HEK293 (cell line): ENCODE data around the gene ALAD.

Source experiments
- GLI4 ChIP-seq: fragments of 450-650 bp; formaldehyde crosslinking; IDR thresholded peaks from 2 replicates; pipeline ENCODE4 v1.5.1; 2016; ENCODE audit warnings: missing biosample characterization, missing genetic modification characterization
- HOXA7 ChIP-seq: sonication (generic); formaldehyde crosslinking; IDR thresholded peaks from 2 replicates; pipeline ENCODE4 v1.8.1; 2022; ENCODE audit warnings: missing genetic modification reagents, borderline replicate concordance
- HOXC10 ChIP-seq: sonication (generic); formaldehyde crosslinking; IDR thresholded peaks from 2 replicates; pipeline ENCODE4 v1.8.1; 2023; ENCODE audit warnings: mild to moderate bottlenecking, missing genetic modification reagents
- PRDM1 ChIP-seq: fragments of 450-650 bp; formaldehyde crosslinking; IDR thresholded peaks from 2 replicates; pipeline ENCODE4; 2016; ENCODE audit warnings: missing biosample characterization, missing genetic modification characterization
- SCRT2 ChIP-seq: fragments of 450-650 bp; formaldehyde crosslinking; IDR thresholded peaks from 2 replicates; pipeline ENCODE4 v1.5.1; 2016; ENCODE audit warnings: missing biosample characterization, missing genetic modification characterization
- TRIM28 ChIP-seq: IDR thresholded peaks from 2 replicates; pipeline ENCODE4 v1.6.1; 2011; ENCODE audit warnings: low read length, control low read depth, borderline replicate concordance
- ZBTB48 ChIP-seq: fragments of 450-650 bp; formaldehyde crosslinking; IDR thresholded peaks from 2 replicates; pipeline ENCODE4 v1.5.1; 2016; ENCODE audit warnings: missing biosample characterization, missing genetic modification characterization
- ZBTB7A ChIP-seq: fragments of 450-650 bp; formaldehyde crosslinking; IDR thresholded peaks from 2 replicates; pipeline ENCODE4 v1.5.1; 2016; ENCODE audit warnings: low read depth, missing biosample characterization, missing genetic modification characterization
- ZFP41 ChIP-seq: fragments of 450-650 bp; formaldehyde crosslinking; IDR thresholded peaks from 2 replicates; pipeline ENCODE4 v1.5.1; 2016; ENCODE audit warnings: missing biosample characterization, missing genetic modification characterization, borderline replicate concordance
- ZNF10 ChIP-seq: fragments of 450-650 bp; formaldehyde crosslinking; IDR thresholded peaks from 2 replicates; pipeline ENCODE4 v1.5.1; 2017; ENCODE audit warnings: missing biosample characterization, missing genetic modification characterization
- ZNF121 ChIP-seq: fragments of 450-650 bp; formaldehyde crosslinking; IDR thresholded peaks from 2 replicates; pipeline ENCODE4 v1.5.1; 2016; ENCODE audit warnings: missing biosample characterization, missing genetic modification characterization
- ZNF16 ChIP-seq: fragments of 450-650 bp; formaldehyde crosslinking; IDR thresholded peaks from 2 replicates; pipeline ENCODE4 v1.5.1; 2016; ENCODE audit warnings: low read depth, missing biosample characterization, missing genetic modification characterization
- ZNF223 ChIP-seq: fragments of 450-650 bp; formaldehyde crosslinking; IDR thresholded peaks from 2 replicates; pipeline ENCODE4 v1.5.1; 2016; ENCODE audit warnings: missing biosample characterization, missing genetic modification characterization
- ZNF311 ChIP-seq: fragments of 450-650 bp; formaldehyde crosslinking; IDR thresholded peaks from 2 replicates; pipeline ENCODE4 v1.5.1; 2017; ENCODE audit warnings: missing biosample characterization, missing genetic modification characterization, borderline replicate concordance
- ZNF335 ChIP-seq: fragments of 450-650 bp; formaldehyde crosslinking; conservative IDR thresholded peaks from 2 replicates; pipeline ENCODE4 v1.5.1; 2016; ENCODE audit warnings: missing biosample characterization, missing genetic modification characterization
- ZNF433 ChIP-seq: fragments of 450-650 bp; formaldehyde crosslinking; IDR thresholded peaks from 2 replicates; pipeline ENCODE4 v1.5.1; 2016; ENCODE audit warnings: missing biosample characterization, missing genetic modification characterization, low read depth
- ZNF473 ChIP-seq: fragments of 450-650 bp; formaldehyde crosslinking; IDR thresholded peaks from 2 replicates; pipeline ENCODE4 v1.5.1; 2017; ENCODE audit warnings: missing biosample characterization, missing genetic modification characterization
- ZNF530 ChIP-seq: fragments of 450-650 bp; formaldehyde crosslinking; IDR thresholded peaks from 2 replicates; pipeline ENCODE4 v1.5.1; 2016; ENCODE audit warnings: low read depth, missing biosample characterization, missing genetic modification characterization
- ZNF596 ChIP-seq: fragments of 450-650 bp; IDR thresholded peaks from 2 replicates; pipeline ENCODE4 v1.5.0; 2018; ENCODE audit warnings: missing biosample characterization, mild to moderate bottlenecking, missing genetic modification characterization, moderate library complexity
- ZNF600 ChIP-seq: fragments of 450-650 bp; formaldehyde crosslinking; IDR thresholded peaks from 2 replicates; pipeline ENCODE4 v1.5.1; 2016; ENCODE audit warnings: missing biosample characterization, missing genetic modification characterization
- ZNF626 ChIP-seq: fragments of 450-650 bp; sonication (Bioruptor Pico); formaldehyde crosslinking; IDR thresholded peaks from 2 replicates; pipeline ENCODE4 v1.5.1; 2018; ENCODE audit warnings: missing biosample characterization, missing genetic modification characterization, inconsistent platforms
- ZNF654 ChIP-seq: fragments of 450-650 bp; formaldehyde crosslinking; IDR thresholded peaks from 2 replicates; pipeline ENCODE4 v1.5.1; 2016; ENCODE audit warnings: low read depth, missing biosample characterization, missing genetic modification characterization
- ZNF670 ChIP-seq: fragments of 450-650 bp; formaldehyde crosslinking; IDR thresholded peaks from 2 replicates; pipeline ENCODE4 v1.5.1; 2016; ENCODE audit warnings: missing biosample characterization, missing genetic modification characterization, low read depth
- ZNF837 ChIP-seq: fragments of 450-650 bp; formaldehyde crosslinking; IDR thresholded peaks from 2 replicates; pipeline ENCODE4 v1.5.1; 2016; ENCODE audit warnings: missing biosample characterization, missing genetic modification characterization
- TF ChIP-seq, protein P1 (sequence below): fragments of 450-650 bp; formaldehyde crosslinking; IDR thresholded peaks from 2 replicates; pipeline ENCODE4 v1.5.1; 2017; ENCODE audit warnings: missing biosample characterization, missing genetic modification characterization
- TF ChIP-seq, protein P2 (sequence below): fragments of 450-650 bp; formaldehyde crosslinking; IDR thresholded peaks from 2 replicates; pipeline ENCODE4 v1.5.1; 2016; ENCODE audit warnings: missing biosample characterization, missing genetic modification characterization
- TF ChIP-seq, protein P3 (sequence below): fragments of 450-650 bp; formaldehyde crosslinking; IDR thresholded peaks from 2 replicates; pipeline ENCODE4 v1.5.1; 2017; ENCODE audit warnings: missing biosample characterization, missing genetic modification characterization
- TF ChIP-seq, protein P4 (sequence below): fragments of 450-650 bp; formaldehyde crosslinking; IDR thresholded peaks from 2 replicates; pipeline ENCODE4 v1.5.1; 2016; ENCODE audit warnings: missing biosample characterization, missing genetic modification characterization
- TF ChIP-seq, protein P5 (sequence below): fragments of 450-650 bp; formaldehyde crosslinking; IDR thresholded peaks from 2 replicates; pipeline ENCODE4; 2016; ENCODE audit warnings: missing biosample characterization, missing genetic modification characterization
- TF ChIP-seq, protein P6 (sequence below): fragments of 450-650 bp; formaldehyde crosslinking; IDR thresholded peaks from 2 replicates; pipeline ENCODE4 v1.5.1; 2016; ENCODE audit warnings: missing biosample characterization, missing genetic modification characterization

Gene ALAD

DNA sequence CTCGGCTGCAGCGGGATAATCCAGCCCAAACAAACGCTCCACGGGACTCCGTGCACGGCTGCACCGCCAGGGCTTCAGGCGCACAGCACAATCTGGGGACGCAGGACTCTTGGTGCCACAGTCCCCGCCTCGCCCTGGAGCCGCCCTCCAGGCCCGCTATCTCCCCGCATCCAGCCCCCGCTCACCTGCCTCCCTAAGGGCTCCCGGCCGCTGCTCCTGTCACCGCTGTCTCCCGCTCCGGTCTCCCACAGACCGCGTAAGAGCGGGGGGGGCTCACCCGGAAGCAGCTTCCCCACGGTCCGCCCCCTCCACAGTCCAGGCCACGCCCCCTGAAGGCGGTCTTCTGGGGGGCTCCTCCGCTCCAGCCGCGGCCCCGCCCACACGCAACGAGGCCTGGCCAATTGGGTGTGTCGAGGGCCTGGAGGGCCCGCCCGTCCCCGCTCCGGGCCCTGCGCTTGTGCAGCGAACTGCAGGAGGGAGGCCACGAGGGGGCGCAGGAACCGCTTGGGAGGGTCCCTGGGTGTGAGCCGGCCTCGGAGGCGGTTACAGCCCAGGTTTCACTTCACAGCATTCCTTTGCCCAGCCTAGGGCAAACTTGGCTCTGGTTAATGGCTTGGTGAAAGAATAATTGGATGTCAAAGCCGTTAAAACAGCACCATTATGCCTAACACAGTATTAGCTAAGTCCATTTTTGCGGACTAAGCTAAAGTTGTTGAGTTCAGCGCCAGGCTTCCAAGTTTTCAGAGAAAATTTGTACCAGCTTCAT, at the start of gene ALAD (continued):
- TF ChIP-seq ZNF10 (tag by site-specific recombination) (no peak), ZNF433 (tag by site-specific recombination) (no peak), TRIM28 (no peak), ZNF626 (no peak), ZBTB7A (tag by site-specific recombination) (no peak), SCRT2 (no peak), PRDM1 (no peak), ZNF121 (tag by site-specific recombination) (no peak), ZNF16 (tag by site-specific recombination) (no peak), GLI4 (tag by site-specific recombination) (no peak), ZFP41 (tag by site-specific recombination) (no peak), ZNF530 (tag by site-specific recombination) (no peak), HOXA7 (CRISPR knock-in tag) (no peak), ZBTB48 (peak; percentile 44), HOXC10 (CRISPR knock-in tag) (no peak), ZNF596 (tag by site-specific recombination) (no peak), ZNF600 (no peak), ZNF670 (tag by site-specific recombination) (no peak), ZNF473 (tag by site-specific recombination) (no peak), ZNF223 (tag by site-specific recombination) (no peak), ZNF654 (tag by site-specific recombination) (peak; percentile 23), ZNF311 (tag by site-specific recombination) (no peak), ZNF837 (tag by site-specific recombination) (no peak), ZNF335 (tag by site-specific recombination) (peak; percentile 35; the same call in 1 of the 2 replicates)
- TF ChIP-seq, protein P1, sequence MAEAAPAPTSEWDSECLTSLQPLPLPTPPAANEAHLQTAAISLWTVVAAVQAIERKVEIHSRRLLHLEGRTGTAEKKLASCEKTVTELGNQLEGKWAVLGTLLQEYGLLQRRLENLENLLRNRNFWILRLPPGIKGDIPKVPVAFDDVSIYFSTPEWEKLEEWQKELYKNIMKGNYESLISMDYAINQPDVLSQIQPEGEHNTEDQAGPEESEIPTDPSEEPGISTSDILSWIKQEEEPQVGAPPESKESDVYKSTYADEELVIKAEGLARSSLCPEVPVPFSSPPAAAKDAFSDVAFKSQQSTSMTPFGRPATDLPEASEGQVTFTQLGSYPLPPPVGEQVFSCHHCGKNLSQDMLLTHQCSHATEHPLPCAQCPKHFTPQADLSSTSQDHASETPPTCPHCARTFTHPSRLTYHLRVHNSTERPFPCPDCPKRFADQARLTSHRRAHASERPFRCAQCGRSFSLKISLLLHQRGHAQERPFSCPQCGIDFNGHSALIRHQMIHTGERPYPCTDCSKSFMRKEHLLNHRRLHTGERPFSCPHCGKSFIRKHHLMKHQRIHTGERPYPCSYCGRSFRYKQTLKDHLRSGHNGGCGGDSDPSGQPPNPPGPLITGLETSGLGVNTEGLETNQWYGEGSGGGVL (tag by site-specific recombination), result peak; percentile 82
- TF ChIP-seq, protein P2, sequence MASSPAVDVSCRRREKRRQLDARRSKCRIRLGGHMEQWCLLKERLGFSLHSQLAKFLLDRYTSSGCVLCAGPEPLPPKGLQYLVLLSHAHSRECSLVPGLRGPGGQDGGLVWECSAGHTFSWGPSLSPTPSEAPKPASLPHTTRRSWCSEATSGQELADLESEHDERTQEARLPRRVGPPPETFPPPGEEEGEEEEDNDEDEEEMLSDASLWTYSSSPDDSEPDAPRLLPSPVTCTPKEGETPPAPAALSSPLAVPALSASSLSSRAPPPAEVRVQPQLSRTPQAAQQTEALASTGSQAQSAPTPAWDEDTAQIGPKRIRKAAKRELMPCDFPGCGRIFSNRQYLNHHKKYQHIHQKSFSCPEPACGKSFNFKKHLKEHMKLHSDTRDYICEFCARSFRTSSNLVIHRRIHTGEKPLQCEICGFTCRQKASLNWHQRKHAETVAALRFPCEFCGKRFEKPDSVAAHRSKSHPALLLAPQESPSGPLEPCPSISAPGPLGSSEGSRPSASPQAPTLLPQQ (tag by site-specific recombination), result 0 out of 2 replicates have a peak, but pooled peaks have one; percentile 31
- TF ChIP-seq, protein P3, sequence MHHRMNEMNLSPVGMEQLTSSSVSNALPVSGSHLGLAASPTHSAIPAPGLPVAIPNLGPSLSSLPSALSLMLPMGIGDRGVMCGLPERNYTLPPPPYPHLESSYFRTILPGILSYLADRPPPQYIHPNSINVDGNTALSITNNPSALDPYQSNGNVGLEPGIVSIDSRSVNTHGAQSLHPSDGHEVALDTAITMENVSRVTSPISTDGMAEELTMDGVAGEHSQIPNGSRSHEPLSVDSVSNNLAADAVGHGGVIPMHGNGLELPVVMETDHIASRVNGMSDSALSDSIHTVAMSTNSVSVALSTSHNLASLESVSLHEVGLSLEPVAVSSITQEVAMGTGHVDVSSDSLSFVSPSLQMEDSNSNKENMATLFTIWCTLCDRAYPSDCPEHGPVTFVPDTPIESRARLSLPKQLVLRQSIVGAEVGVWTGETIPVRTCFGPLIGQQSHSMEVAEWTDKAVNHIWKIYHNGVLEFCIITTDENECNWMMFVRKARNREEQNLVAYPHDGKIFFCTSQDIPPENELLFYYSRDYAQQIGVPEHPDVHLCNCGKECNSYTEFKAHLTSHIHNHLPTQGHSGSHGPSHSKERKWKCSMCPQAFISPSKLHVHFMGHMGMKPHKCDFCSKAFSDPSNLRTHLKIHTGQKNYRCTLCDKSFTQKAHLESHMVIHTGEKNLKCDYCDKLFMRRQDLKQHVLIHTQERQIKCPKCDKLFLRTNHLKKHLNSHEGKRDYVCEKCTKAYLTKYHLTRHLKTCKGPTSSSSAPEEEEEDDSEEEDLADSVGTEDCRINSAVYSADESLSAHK (tag by site-specific recombination), result no peak
- TF ChIP-seq, protein P4, sequence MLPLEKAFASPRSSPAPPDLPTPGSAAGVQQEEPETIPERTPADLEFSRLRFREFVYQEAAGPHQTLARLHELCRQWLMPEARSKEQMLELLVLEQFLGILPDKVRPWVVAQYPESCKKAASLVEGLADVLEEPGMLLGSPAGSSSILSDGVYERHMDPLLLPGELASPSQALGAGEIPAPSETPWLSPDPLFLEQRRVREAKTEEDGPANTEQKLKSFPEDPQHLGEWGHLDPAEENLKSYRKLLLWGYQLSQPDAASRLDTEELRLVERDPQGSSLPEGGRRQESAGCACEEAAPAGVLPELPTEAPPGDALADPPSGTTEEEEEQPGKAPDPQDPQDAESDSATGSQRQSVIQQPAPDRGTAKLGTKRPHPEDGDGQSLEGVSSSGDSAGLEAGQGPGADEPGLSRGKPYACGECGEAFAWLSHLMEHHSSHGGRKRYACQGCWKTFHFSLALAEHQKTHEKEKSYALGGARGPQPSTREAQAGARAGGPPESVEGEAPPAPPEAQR (tag by site-specific recombination), result no peak
- TF ChIP-seq, protein P5, sequence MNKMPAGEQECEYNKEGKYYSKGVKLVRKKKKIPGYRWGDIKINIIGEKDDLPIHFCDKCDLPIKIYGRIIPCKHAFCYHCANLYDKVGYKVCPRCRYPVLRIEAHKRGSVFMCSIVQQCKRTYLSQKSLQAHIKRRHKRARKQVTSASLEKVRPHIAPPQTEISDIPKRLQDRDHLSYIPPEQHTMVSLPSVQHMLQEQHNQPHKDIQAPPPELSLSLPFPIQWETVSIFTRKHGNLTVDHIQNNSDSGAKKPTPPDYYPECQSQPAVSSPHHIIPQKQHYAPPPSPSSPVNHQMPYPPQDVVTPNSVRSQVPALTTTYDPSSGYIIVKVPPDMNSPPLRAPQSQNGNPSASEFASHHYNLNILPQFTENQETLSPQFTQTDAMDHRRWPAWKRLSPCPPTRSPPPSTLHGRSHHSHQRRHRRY (tag by site-specific recombination), result no peak
- TF ChIP-seq, protein P6, sequence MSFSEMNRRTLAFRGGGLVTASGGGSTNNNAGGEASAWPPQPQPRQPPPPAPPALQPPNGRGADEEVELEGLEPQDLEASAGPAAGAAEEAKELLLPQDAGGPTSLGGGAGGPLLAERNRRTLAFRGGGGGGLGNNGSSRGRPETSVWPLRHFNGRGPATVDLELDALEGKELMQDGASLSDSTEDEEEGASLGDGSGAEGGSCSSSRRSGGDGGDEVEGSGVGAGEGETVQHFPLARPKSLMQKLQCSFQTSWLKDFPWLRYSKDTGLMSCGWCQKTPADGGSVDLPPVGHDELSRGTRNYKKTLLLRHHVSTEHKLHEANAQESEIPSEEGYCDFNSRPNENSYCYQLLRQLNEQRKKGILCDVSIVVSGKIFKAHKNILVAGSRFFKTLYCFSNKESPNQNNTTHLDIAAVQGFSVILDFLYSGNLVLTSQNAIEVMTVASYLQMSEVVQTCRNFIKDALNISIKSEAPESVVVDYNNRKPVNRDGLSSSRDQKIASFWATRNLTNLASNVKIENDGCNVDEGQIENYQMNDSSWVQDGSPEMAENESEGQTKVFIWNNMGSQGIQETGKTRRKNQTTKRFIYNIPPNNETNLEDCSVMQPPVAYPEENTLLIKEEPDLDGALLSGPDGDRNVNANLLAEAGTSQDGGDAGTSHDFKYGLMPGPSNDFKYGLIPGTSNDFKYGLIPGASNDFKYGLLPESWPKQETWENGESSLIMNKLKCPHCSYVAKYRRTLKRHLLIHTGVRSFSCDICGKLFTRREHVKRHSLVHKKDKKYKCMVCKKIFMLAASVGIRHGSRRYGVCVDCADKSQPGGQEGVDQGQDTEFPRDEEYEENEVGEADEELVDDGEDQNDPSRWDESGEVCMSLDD (tag by site-specific recombination), result peak; percentile 72; the same call in 1 of the 2 replicates
